K562 (cell line): ENCODE measurements around the gene SLC2A9.
"Not testable (repeated sequence)": the region's sequence is repeated elsewhere in the genome, so short reads cannot be mapped to it uniquely, and the experiment has no call there.

Source experiments
- CAMTA2 ChIP-seq: fragments of 250-450 bp; sonication (Bioruptor Pico); conservative IDR thresholded peaks from 2 replicates; pipeline ENCODE4 v1.5.1; 2022
- MAFK ChIP-seq: IDR thresholded peaks from 2 replicates; pipeline ENCODE4 v1.6.1; 2011; ENCODE audit warnings: low read length, improper control_type of control experiment
- POLR2AphosphoS5 ChIP-seq: IDR thresholded peaks from 2 replicates; pipeline ENCODE4 v1.6.1; 2011; ENCODE audit warnings: mild to moderate bottlenecking, low read depth, low read length, moderate library complexity; ENCODE audit not compliant: control insufficient read depth, insufficient read depth
- ZNF707 ChIP-seq: fragments of 250-450 bp; sonication (Bioruptor Pico); conservative IDR thresholded peaks from 2 replicates; pipeline ENCODE4 v1.8.0; 2022; ENCODE audit warnings: inconsistent platforms, mild to moderate bottlenecking, moderate library complexity
- TF ChIP-seq, protein P1 (sequence below): fragments of 250-450 bp; sonication (Bioruptor Pico); IDR thresholded peaks from 2 replicates; pipeline ENCODE4 v1.5.0; 2020; ENCODE audit warnings: mild to moderate bottlenecking, borderline replicate concordance
- TF ChIP-seq, protein P2 (sequence below), 3 experiments: IDR thresholded peaks in 2 of 3; conservative IDR thresholded peaks in 1 of 3; 2 replicates each; pipeline ENCODE4 v1.5.1; 2011 to 2012; ENCODE audit warnings: low read length in 3 of 3, mild to moderate bottlenecking in 3 of 3, control low read depth in 2 of 3, improper control_type of control experiment in 1 of 3, inconsistent platforms in 1 of 3, low read depth in 1 of 3, mixed read lengths in 1 of 3, moderate library complexity in 1 of 3; ENCODE audit not compliant: insufficient read depth in 2 of 3

DNA sequence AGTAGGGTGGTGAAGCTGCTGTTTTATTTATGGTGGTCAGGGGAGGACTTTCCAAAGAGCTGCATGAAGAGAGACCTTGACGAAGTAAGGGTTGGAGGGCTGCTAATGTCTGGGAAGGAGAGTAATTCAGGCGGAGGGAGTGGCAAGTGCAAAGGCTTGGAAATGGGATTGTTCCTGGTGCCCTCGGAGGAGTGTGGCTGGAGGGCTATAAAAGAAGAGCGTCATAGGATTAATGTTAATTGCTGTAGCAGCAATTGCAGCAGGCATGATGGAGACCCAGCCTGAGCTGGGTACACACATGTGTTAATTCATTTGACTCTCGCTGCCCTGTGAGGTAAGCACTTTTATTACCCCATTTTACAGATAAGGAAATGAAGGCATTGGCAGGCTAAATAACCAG is 235.4 kb downstream of the SLC2A9 start:
- TF ChIP-seq, protein P1, sequence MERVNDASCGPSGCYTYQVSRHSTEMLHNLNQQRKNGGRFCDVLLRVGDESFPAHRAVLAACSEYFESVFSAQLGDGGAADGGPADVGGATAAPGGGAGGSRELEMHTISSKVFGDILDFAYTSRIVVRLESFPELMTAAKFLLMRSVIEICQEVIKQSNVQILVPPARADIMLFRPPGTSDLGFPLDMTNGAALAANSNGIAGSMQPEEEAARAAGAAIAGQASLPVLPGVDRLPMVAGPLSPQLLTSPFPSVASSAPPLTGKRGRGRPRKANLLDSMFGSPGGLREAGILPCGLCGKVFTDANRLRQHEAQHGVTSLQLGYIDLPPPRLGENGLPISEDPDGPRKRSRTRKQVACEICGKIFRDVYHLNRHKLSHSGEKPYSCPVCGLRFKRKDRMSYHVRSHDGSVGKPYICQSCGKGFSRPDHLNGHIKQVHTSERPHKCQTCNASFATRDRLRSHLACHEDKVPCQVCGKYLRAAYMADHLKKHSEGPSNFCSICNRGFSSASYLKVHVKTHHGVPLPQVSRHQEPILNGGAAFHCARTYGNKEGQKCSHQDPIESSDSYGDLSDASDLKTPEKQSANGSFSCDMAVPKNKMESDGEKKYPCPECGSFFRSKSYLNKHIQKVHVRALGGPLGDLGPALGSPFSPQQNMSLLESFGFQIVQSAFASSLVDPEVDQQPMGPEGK (CRISPR knock-in tag), result not testable (repeated sequence)
- TF ChIP-seq, protein P2, sequence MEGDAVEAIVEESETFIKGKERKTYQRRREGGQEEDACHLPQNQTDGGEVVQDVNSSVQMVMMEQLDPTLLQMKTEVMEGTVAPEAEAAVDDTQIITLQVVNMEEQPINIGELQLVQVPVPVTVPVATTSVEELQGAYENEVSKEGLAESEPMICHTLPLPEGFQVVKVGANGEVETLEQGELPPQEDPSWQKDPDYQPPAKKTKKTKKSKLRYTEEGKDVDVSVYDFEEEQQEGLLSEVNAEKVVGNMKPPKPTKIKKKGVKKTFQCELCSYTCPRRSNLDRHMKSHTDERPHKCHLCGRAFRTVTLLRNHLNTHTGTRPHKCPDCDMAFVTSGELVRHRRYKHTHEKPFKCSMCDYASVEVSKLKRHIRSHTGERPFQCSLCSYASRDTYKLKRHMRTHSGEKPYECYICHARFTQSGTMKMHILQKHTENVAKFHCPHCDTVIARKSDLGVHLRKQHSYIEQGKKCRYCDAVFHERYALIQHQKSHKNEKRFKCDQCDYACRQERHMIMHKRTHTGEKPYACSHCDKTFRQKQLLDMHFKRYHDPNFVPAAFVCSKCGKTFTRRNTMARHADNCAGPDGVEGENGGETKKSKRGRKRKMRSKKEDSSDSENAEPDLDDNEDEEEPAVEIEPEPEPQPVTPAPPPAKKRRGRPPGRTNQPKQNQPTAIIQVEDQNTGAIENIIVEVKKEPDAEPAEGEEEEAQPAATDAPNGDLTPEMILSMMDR (IDR thresholded peaks at IDR 0.05 in 2 of 3, conservative IDR thresholded peaks at IDR 0.05 in 1 of 3; ENCODE audit: insufficient read depth in 2 of 3, low read depth in 1 of 3, low read length in 3 of 3), result not testable (repeated sequence)
- not testable (repeated sequence) for TF ChIP-seq POLR2AphosphoS5; ZNF707 (CRISPR knock-in tag); MAFK; CAMTA2 (CRISPR knock-in tag)
